SK-N-MC (cell line): ENCODE measurements around the gene SLC2A6.

Source experiments
- EZH2 ChIP-seq: fragments of 200-600 bp; sonication (generic); IDR thresholded peaks from one replicate; pipeline ENCODE4 v1.6.1; 2017; ENCODE audit warnings: antibody characterized with exemption
- FOXP2 ChIP-seq: optimal IDR thresholded peaks from 2 replicates; pipeline ENCODE3; 2011; ENCODE audit warnings: mild to moderate bottlenecking, moderate library complexity; ENCODE audit not compliant: insufficient read depth; ENCODE audit errors: extremely low read length, control extremely low read depth
- POLR2AphosphoS5 ChIP-seq: IDR thresholded peaks from 2 replicates; pipeline ENCODE4 v1.6.1; 2012; ENCODE audit warnings: mild to moderate bottlenecking, low read depth, low read length, borderline replicate concordance

GRCh38 chr9:133477461-133477860 is 1.4 kb downstream of the SLC2A6 start:
- TF ChIP-seq EZH2 (no peak), FOXP2 (no peak), POLR2AphosphoS5 (no peak)
